ENCODE measurements around the gene PCSK2.

- TF ChIP-seq CTCF (IDR thresholded peaks at IDR 0.05; ENCODE audit: low read depth, low read length, poor library complexity, severe bottlenecking) (no peak), EZH2phosphoT487 (IDR thresholded peaks at IDR 0.05; ENCODE audit: borderline replicate concordance, low read length) (no peak)
Observed at GRCh38 chr20:17334932-17335331, 108.1 kb downstream of the PCSK2 start.
